Measurements from ENCODE around the gene EXOC2. TPM values are rescaled to one million over a fixed set of nuclear protein-coding genes. Genes with fewer than 3 reads are reported as not detected.
A peak's percentile ranks its signal among the peaks of the same experiment; 100 is the strongest.

Gene EXOC2
- total and polyA plus RNA-seq, 5 experiments from 2014 or later = 28.6 to 40.3 (median 36.7) TPM

DNA sequence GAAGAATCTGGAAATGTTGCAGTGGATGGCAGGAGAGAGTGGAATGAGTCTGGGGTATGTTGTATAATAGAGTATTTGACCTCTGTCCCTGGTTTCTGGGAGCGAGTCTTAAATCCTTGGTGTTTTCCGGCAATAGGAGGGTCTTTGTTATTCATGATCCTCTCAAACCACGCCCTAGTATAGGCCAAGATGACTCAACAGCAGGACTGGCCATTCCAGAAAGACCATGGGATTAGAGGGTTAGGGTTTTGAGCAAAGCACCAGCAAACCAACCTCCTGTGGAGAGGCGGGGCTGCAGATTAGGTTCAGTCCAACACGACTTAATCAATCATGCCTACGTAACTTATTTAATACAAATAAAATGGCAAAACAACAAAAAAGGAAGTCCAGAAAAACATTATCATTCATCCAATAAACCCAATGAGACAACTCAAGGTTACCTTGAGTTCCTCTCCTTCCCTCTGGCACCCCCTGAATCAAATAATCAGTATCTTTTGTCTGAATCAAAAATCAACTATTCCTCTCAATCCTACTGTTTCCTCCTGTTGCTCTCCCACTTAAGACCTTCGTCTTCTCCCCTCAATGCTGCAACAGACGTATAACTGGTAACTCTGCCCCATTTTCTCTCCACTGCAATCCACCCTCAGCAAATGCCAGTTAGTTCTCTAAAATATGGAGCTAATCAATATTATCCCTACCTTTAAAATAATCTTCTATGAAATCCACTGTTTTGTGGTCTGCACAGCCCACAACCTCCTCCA, 51.5 kb downstream of the EXOC2 start:
- Mint-ChIP-seq H3K9me3 (peaks cover 0 to 11% (median 0%) of the 10 kb centered on the region in 9 donors), H3K4me3 (no peak overlapping the region), H3K36me3 (peaks cover 7 to 27% (median 19%) of the 10 kb centered on the region in 3 donors), H3K4me1 (peaks cover 30 to 62% (median 32%) of the 10 kb centered on the region in 4 donors), H3K27ac (peak overlapping the region in 1 of 10 donors; percentile 38), H3K27me3 (no peaks in the 10 kb centered on the region)
- DNase-seq (no peak), ATAC-seq (no peak)
- POLR2A ChIA-PET = no interaction called here

GRCh38 chr6:636488-636887, 56.5 kb downstream of the EXOC2 start:
- POLR2A ChIA-PET = no interaction called here
- Mint-ChIP-seq H3K27me3 (no peaks in the 10 kb centered on the region), H3K9me3 (peaks cover 0 to under 1% (median 0%) of the 10 kb centered on the region in 9 donors), H3K27ac (no peak overlapping the region), H3K4me3 (no peak overlapping the region), H3K4me1 (peaks cover 5 to 19% (median 12%) of the 10 kb centered on the region in 4 donors), H3K36me3 (peaks cover 12 to 62% (median 16%) of the 10 kb centered on the region in 3 donors)
- DNase-seq = no peak
- no peak for ATAC-seq

GRCh38 chr6:635233-635632, 57.7 kb downstream of the EXOC2 start:
- POLR2A ChIA-PET = no interaction called here

GRCh38 chr6:633611-634010, 59.3 kb downstream of the EXOC2 start:
- H3K4me1 Mint-ChIP-seq = peaks cover 4 to 14% (median 8%) of the 10 kb centered on the region in 4 donors
- no peak overlapping the region for H3K27ac Mint-ChIP-seq
- no peak for ATAC-seq
- no peaks in the 10 kb centered on the region for H3K27me3 Mint-ChIP-seq
- H3K36me3 Mint-ChIP-seq = peaks cover 12 to 82% (median 14%) of the 10 kb centered on the region in 3 donors
- H3K4me3 Mint-ChIP-seq = no peak overlapping the region
- no peaks in the 10 kb centered on the region for H3K9me3 Mint-ChIP-seq
- no peak for DNase-seq
- POLR2A ChIA-PET = no interaction called here

More at GRCh38 chr6:635233-635632, 57.7 kb downstream of the EXOC2 start:
- Mint-ChIP-seq H3K4me1 (peaks cover 2 to 10% (median 9%) of the 10 kb centered on the region in 4 donors), H3K27ac (no peak overlapping the region), H3K27me3 (no peaks in the 10 kb centered on the region), H3K4me3 (no peak overlapping the region), H3K36me3 (peaks cover 12 to 71% (median 14%) of the 10 kb centered on the region in 3 donors), H3K9me3 (no peaks in the 10 kb centered on the region)
- no peak for DNase-seq
- ATAC-seq = no peak

DNA sequence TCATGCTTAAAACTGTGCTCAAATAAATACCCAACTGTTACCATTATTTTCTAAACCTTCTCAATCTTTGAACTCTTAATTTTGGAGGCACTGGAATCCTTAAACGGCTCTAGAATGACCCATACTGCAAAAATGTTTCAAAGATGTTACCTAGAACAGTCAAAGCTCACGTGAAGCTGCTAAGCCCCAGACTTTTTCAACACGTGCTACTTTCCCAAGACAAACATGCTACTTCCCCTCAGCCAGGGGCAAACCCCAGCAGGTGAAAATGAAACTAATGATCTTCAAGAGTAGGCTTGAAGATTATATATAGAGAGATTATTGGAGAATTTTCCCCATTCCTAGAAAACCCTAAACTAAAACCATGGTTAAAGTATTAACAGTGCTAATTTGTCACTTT, 64.2 kb downstream of the EXOC2 start:
- Mint-ChIP-seq H3K27ac (peak overlapping the region in 5 of 10 donors; percentile 24 to 66 (median 56)), H3K9me3 (no peaks in the 10 kb centered on the region), H3K4me1 (peaks cover 6 to 15% (median 13%) of the 10 kb centered on the region in 4 donors), H3K36me3 (peaks cover 0 to 81% (median 4%) of the 10 kb centered on the region in 3 donors), H3K4me3 (no peak overlapping the region), H3K27me3 (no peaks in the 10 kb centered on the region)
- POLR2A ChIA-PET = no interaction called here
- no peak for DNase-seq
- no peak for ATAC-seq

GRCh38 chr6:626236-626635, 66.7 kb downstream of the EXOC2 start:
- Mint-ChIP-seq H3K36me3 (peaks cover 0 to 86% (median 2%) of the 10 kb centered on the region in 3 donors), H3K4me3 (no peak overlapping the region), H3K9me3 (no peaks in the 10 kb centered on the region), H3K4me1 (peaks cover 6 to 17% (median 14%) of the 10 kb centered on the region in 4 donors), H3K27me3 (no peaks in the 10 kb centered on the region), H3K27ac (peak overlapping the region in 2 of 10 donors; percentile 22 to 64)
- ATAC-seq (no peak), DNase-seq (no peak)
- POLR2A ChIA-PET = no interaction called here

DNA sequence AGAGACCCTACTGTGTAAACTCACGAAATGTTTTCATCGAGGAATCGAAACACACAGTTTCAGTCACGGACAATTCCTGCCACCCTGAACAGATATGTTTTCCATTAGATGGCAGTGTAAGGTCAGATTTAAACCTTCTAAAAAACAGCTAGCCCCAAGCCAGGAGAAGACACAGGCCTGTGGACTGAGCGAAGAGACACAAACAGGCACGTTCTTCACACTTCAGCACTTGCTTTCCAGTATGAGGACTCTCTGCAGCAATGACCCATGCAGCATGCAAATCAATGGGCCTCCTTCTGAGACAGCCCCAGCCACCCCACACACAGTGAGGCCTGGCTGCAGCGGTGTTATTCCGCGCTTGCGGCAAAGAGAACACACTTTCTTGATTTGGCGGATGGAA, 68.0 kb downstream of the EXOC2 start:
- Mint-ChIP-seq H3K36me3 (peaks cover 0 to 90% (median 2%) of the 10 kb centered on the region in 3 donors), H3K4me3 (no peak overlapping the region), H3K27me3 (no peaks in the 10 kb centered on the region), H3K9me3 (no peaks in the 10 kb centered on the region), H3K4me1 (peaks cover 10 to 13% (median 13%) of the 10 kb centered on the region in 4 donors), H3K27ac (peak overlapping the region in 1 of 10 donors; percentile 82)
- ATAC-seq (no peak), DNase-seq (no peak)
- POLR2A ChIA-PET = no interaction called here

GRCh38 chr6:622462-622861, 70.5 kb downstream of the EXOC2 start:
- Mint-ChIP-seq H3K27me3 (no peaks in the 10 kb centered on the region), H3K27ac (peak overlapping the region in 1 of 10 donors; percentile 8), H3K4me3 (no peak overlapping the region), H3K36me3 (peaks cover 0 to 85% (median 4%) of the 10 kb centered on the region in 3 donors), H3K9me3 (no peaks in the 10 kb centered on the region), H3K4me1 (peaks cover 0 to 7% (median 3%) of the 10 kb centered on the region in 4 donors)
- POLR2A ChIA-PET = no interaction called here
- DNase-seq = no peak
- ATAC-seq = no peak

GRCh38 chr6:621931-622330, 71.0 kb downstream of the EXOC2 start:
- H3K27ac Mint-ChIP-seq = no peak overlapping the region
- ATAC-seq = no peak
- no peak overlapping the region for H3K4me3 Mint-ChIP-seq
- no peaks in the 10 kb centered on the region for H3K27me3 Mint-ChIP-seq
- POLR2A ChIA-PET = no interaction called here
- H3K9me3 Mint-ChIP-seq = no peaks in the 10 kb centered on the region
- peaks cover 0 to 84% (median 8%) of the 10 kb centered on the region in 3 donors for H3K36me3 Mint-ChIP-seq
- peaks cover 0 to 7% (median 3%) of the 10 kb centered on the region in 4 donors for H3K4me1 Mint-ChIP-seq
- no peak for DNase-seq

DNA sequence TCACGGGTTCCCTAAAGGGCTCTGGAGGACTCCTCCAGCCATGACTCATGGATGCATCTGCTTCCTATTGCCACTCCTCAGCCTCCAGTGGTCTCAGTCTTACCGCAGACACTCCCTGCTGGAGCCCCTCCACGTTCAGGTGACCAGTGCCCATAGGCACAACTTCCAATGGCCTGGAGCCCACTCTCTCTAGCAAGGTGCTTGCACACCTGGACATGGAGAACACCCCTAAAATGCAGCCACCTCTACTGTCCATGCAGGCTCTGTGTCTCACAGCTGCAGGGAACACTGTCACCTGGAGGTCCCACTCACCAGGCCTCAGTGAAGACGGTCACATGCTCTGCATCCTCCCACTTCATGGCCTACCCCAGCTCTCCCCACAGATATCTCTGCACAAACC, 72.0 kb downstream of the EXOC2 start:
- Mint-ChIP-seq H3K27me3 (no peaks in the 10 kb centered on the region), H3K9me3 (no peaks in the 10 kb centered on the region), H3K36me3 (peaks cover 0 to 80% (median 11%) of the 10 kb centered on the region in 3 donors), H3K27ac (peak overlapping the region in 2 of 10 donors; percentile 55 to 60), H3K4me1 (peaks cover 0 to 7% (median 3%) of the 10 kb centered on the region in 4 donors), H3K4me3 (no peak overlapping the region)
- DNase-seq = no peak
- POLR2A ChIA-PET = no interaction called here
- no peak for ATAC-seq

DNA sequence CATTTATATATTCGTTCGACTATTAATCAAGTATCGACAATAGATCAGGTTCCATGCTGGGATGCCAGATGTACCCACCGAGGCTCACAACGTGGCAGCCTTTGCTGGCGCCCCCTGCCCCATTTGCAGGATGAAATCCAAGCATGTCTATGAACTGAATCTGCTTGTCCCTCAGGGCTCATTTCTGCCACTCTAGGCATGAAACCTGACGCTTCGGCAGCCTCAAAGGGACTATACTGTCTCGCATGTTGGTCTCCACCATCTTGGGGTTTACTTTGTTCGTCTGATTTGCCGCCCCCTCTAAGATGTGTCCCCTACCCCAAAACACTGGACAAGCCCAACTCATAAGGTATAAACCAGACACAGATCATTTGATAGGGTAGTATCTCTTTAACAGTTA, 72.8 kb downstream of the EXOC2 start:
- POLR2A ChIA-PET = no interaction called here
- Mint-ChIP-seq H3K36me3 (peaks cover 0 to 80% (median 16%) of the 10 kb centered on the region in 3 donors), H3K9me3 (no peaks in the 10 kb centered on the region), H3K27me3 (no peaks in the 10 kb centered on the region), H3K4me1 (peaks cover 0 to 7% (median 3%) of the 10 kb centered on the region in 4 donors), H3K4me3 (no peak overlapping the region), H3K27ac (peak overlapping the region in 2 of 10 donors; percentile 16 to 20)
- ATAC-seq = no peak
- DNase-seq = no peak

DNA sequence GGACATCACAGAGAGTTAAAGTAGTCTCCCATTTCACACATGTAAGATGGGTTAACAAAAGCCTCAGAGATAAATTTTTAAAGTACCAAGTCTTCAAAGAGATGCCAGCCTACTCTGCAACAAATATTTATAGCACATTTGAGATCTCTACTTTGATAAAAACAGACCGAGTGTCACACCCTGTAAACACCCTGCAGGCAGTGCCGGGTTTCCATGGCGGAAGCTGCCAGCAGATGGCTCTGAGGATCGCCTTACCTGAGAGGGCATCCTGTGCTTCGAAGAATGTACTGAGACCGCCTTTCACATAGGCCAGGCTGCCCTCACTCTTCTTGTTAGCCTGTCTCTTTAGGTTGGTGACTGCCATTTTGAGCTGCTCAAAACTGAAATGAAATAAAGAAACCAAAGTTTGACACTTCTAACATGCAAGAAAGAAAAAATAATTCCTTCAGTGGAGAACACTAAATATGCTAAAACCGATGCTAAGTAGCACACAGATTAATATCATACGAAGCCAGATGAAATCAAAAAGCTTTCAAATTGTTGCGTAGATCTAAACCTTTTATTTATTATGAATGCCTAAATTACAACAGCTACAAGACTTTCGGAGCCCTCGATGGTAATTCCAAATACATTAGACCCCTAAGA, 75.4 kb downstream of the EXOC2 start:
- H3K27ac Mint-ChIP-seq = peak overlapping the region in 1 of 10 donors; percentile 26

DNA sequence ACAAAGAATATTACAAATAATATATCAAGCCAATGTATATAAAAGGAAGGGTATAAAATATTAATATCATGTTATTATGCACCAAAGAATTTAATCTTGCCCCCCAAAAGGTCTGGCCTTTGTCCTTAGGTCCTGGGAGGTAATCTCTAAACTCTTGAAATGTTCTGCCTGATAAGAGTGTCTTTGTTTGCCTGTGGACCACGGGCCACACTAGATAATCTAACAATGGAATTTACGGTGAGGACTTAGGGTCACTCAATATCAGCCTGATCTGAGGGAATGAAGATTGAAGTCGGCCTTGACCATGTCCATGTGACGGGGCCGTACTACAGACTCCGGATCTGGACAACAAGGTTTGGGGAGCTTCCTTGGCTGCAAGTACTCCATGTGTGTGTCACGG, 79.0 kb downstream of the EXOC2 start:
- no peak overlapping the region for H3K4me3 Mint-ChIP-seq
- POLR2A ChIA-PET = no interaction called here
- DNase-seq (no peak), ATAC-seq (no peak)
- no peaks in the 10 kb centered on the region for H3K27me3 Mint-ChIP-seq
- H3K9me3 Mint-ChIP-seq = no peaks in the 10 kb centered on the region
- H3K4me1 Mint-ChIP-seq = peaks cover 0 to 9% (median 0%) of the 10 kb centered on the region in 4 donors
- H3K36me3 Mint-ChIP-seq = peaks cover 2 to 72% (median 24%) of the 10 kb centered on the region in 3 donors
- peak overlapping the region in 2 of 10 donors; percentile 7 to 24 for H3K27ac Mint-ChIP-seq

More for the DNA sequence above, 75.4 kb downstream of the EXOC2 start:
- H3K27me3 Mint-ChIP-seq = no peaks in the 10 kb centered on the region
- no peak overlapping the region for H3K4me3 Mint-ChIP-seq
- H3K4me1 Mint-ChIP-seq = peaks cover 0 to 5% (median 2%) of the 10 kb centered on the region in 4 donors
- POLR2A ChIA-PET = no interaction called here
- peaks cover 0 to 74% (median 23%) of the 10 kb centered on the region in 3 donors for H3K36me3 Mint-ChIP-seq
- no peak for DNase-seq
- no peaks in the 10 kb centered on the region for H3K9me3 Mint-ChIP-seq
- no peak for ATAC-seq
